ENCODE results near the gene HYI.

DNA sequence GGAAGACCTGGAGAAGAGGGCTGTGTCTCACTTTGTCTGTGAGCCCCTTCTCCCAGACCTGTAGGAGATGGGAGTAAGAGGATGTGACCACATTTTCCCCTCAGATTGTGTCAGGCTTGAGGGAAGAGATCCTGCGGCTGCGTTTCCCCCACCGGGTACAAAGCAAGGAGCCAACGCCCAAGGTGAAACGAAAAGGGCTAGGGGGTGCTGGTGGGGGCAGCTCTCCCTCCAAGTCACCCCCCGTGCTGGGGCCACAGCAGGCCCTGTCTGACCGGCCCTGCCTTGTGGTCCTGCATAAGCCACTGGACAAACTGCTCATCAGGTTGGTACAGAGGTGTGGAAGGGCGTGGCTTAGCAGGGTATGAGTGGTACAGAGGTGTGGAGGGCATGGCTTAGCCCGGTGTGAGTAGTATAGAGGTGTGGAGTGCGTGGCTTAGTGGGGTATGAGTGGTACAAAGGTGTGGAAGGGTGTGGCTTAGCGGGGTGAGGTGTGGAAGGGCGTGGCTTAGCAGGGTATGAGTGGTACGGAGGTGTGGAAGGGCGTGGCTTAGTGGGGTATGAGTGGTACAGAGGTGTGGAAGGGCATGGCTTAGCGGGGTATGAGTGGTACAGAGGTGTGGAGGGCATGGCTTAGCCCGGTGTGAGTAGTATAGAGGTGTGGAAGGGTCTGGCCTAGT is 30.6 kb downstream of the HYI start:
- TF ChIP-seq, protein P1, sequence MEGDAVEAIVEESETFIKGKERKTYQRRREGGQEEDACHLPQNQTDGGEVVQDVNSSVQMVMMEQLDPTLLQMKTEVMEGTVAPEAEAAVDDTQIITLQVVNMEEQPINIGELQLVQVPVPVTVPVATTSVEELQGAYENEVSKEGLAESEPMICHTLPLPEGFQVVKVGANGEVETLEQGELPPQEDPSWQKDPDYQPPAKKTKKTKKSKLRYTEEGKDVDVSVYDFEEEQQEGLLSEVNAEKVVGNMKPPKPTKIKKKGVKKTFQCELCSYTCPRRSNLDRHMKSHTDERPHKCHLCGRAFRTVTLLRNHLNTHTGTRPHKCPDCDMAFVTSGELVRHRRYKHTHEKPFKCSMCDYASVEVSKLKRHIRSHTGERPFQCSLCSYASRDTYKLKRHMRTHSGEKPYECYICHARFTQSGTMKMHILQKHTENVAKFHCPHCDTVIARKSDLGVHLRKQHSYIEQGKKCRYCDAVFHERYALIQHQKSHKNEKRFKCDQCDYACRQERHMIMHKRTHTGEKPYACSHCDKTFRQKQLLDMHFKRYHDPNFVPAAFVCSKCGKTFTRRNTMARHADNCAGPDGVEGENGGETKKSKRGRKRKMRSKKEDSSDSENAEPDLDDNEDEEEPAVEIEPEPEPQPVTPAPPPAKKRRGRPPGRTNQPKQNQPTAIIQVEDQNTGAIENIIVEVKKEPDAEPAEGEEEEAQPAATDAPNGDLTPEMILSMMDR (IDR thresholded peaks at IDR 0.05 in 4 of 5, conservative IDR thresholded peaks at IDR 0.05 in 1 of 5), result no peak
- TF ChIP-seq POLR2A (IDR thresholded peaks at IDR 0.05), result no peak
